Heart left ventricle (tissue), 16 donors: Measurements from ENCODE around the gene PRKCA. TPM values are rescaled to one million over a fixed set of nuclear protein-coding genes. Genes with fewer than 3 reads are reported as not detected.

Source experiments
- ATAC-seq, 4 donors: fragments of 200-7000 bp; cut with Tn5 transposase; one replicate each; pipeline ENCODE4 v1.9.1; 2020 to 2022; ENCODE audit warnings: moderate library complexity in 4 of 4, mild to moderate bottlenecking in 3 of 4, moderate number of reproducible peaks in 1 of 4
- DNase-seq, 5 donors: peaks; one replicate each; pipeline ENCODE4 v3.0.0-alpha.2; 2020
- H3K27ac ChIP-seq, 12 donors: fragments of 200-600 bp; sonication (generic) in 4 of 12; one replicate each; pipeline versions ENCODE4 v1.5.0 to v1.8.0; 2016 to 2022; ENCODE audit warnings: mild to moderate bottlenecking in 2 of 12
- H3K27me3 ChIP-seq, 9 donors: fragments of 200-600 bp; sonication (generic) in 2 of 9; one replicate each; pipeline versions ENCODE4 v1.5.1 to v1.8.0; 2016 to 2022; ENCODE audit warnings: mild to moderate bottlenecking in 3 of 9
- H3K36me3 ChIP-seq, 9 donors: fragments of 200-600 bp; sonication (generic) in 2 of 9; one replicate each; pipeline versions ENCODE4 v1.5.0 to v1.8.0; 2018 to 2022; ENCODE audit warnings: mild to moderate bottlenecking in 2 of 9
- H3K4me1 ChIP-seq, 12 donors: fragments of 200-600 bp; sonication (generic) in 4 of 12; one replicate each; pipeline versions ENCODE4 v1.5.0 to v1.8.0; 2016 to 2022; ENCODE audit warnings: mild to moderate bottlenecking in 3 of 12
- H3K4me3 ChIP-seq, 12 donors: fragments of 200-600 bp; sonication (generic) in 4 of 12; one replicate each; pipeline versions ENCODE4 v1.5.0 to v1.8.0; 2017 to 2022; ENCODE audit warnings: mild to moderate bottlenecking in 9 of 12, moderate library complexity in 4 of 12
- H3K9me3 ChIP-seq, 12 donors: fragments of 200-600 bp; sonication (generic) in 4 of 12; one replicate each; pipeline versions ENCODE4 v1.5.0 to v1.8.0; 2016 to 2022; ENCODE audit warnings: mild to moderate bottlenecking in 1 of 12
- CTCF ChIP-seq, 12 donors: fragments of 200-600 bp; sonication (generic) in 4 of 12; IDR thresholded peaks; one replicate each; pipeline versions ENCODE4 v1.5.0 to v1.8.0; 2018 to 2022; ENCODE audit warnings: antibody characterized with exemption in 12 of 12, mild to moderate bottlenecking in 5 of 12
- POLR2A ChIP-seq, 2 donors: fragments of 450-650 bp; IDR thresholded peaks; one replicate each; pipeline ENCODE4 v1.6.1; 2017; ENCODE audit warnings: antibody characterized with exemption in 2 of 2, mild to moderate bottlenecking in 2 of 2, moderate library complexity in 2 of 2
- WGBS, 4 donors: extraction: QIAGEN DNeasy Blood & Tissue Kit in 2 of 4; methylation state at CpG; one replicate each; pipeline versions ENCODE4 v1.1.5 to v1.1.7; 2013 to 2018; 5-methylcytosine and 5-hydroxymethylcytosine counted together
- intact Hi-C, 10 donors: fragments of 100-400 bp; cut with DNase I; formaldehyde crosslinking; loops; one replicate each; pipeline versions ENCODE4 v1.11.1 to v1.14.2; 2022
- polyA plus RNA-seq, 2 donors: library from polyadenylated mRNA; stranded (reverse); fragments of 200-250 nt; gene quantifications; one replicate each; pipeline ENCODE4 v1.2.3, GENCODE V29; 2013
- total RNA-seq, 9 donors: library from RNA; depleted of rRNA in 2 of 9; stranded (reverse); fragments of >200 nt in 2 of 9; fragmentation: NEBNext Ultra II Directional in 3 of 9; extraction: Animal tissue kit (Norgen Biotek cat#: 25700) in 3 of 9; gene quantifications; one replicate each; pipeline versions ENCODE4 v1.1.0 to v1.2.4, GENCODE V29; 2016 to 2023
- donor health status: ischemic (EF 13 %, LVEDD 7.1; RV severe dilation, severe dysfunction).
- donor health status: healthy with polysubstance abuse.
- donor health status: DM: no; HTN: yes; CAD: no.
- donor health status: DM: no; HTN: no; CAD: no.
- donor health status: ischemic (EF 25% LVEDD 6.9; RV normal size, moderate dysfunction).
- donor health status: ischemic (EF 25% LVEDD 5.7; RV mildly dilated, moderate dysfunction).
- donor health status: healthy.
- donor health status: DM: yes; HTN: yes; CAD: no.
- donor health status: ischemic (EF 35%, LVEDD 5.7; RV mildly dilated, moderate dysfunction).
- donor health status: nonischemic (EF 11% LVEDD 7.7; RV severe dilation, severe dysfunction).
- donor health status: DM: yes; HTN: yes; CAD: no.
- donor health status: PGD.
- donor health status: ischemic (EF 29% LVEDD 5.4; RV normal size, mild dysfunction).
- donor health status: nonischemic (EF 23%, LVEDD 6.1; RV moderate dilation, normal function).

The PRKCA gene
- total and polyA plus RNA-seq, 11 donors: 3.4 to 26.8 (median 11.4) TPM

GRCh38 chr17:66403846-66404556, 101.6 kb downstream of the PRKCA start:
- no peak overlapping the region for H3K27ac ChIP-seq
- H3K9me3 ChIP-seq: no peaks in the 10 kb centered on the region
- H3K36me3 ChIP-seq: no peaks in the 10 kb centered on the region
- no peak overlapping the region for H3K4me3 ChIP-seq
- intact Hi-C loops: loop anchor here in 1 of 10 donors (10.0 kb wide), 1 partner anchor 49 kb away; no protein-coding TSS in a partner anchor
- ATAC-seq: no peak
- TF ChIP-seq POLR2A (IDR thresholded peaks at IDR 0.05) (no peak), CTCF (IDR thresholded peaks at IDR 0.05) (no peak)
- peaks cover 0 to 35% (median 7%) of the 10 kb centered on the region in 12 donors for H3K4me1 ChIP-seq
- no peak for DNase-seq
- no peaks in the 10 kb centered on the region for H3K27me3 ChIP-seq
- 40 to 53% (median 47%) methylated on average over 8 of the region's 8 CpGs for WGBS, 4 donors

- 54 to 69% (median 67%) methylated on average over 6 of the region's 6 CpGs for WGBS, 4 donors
- no peak overlapping the region for H3K27ac ChIP-seq
- no peaks in the 10 kb centered on the region for H3K9me3 ChIP-seq
- no peak for TF ChIP-seq POLR2A (IDR thresholded peaks at IDR 0.05)
- TF ChIP-seq CTCF (IDR thresholded peaks at IDR 0.05): no peak
- peak in 1 of 4 donors; percentile 9 for ATAC-seq
- no peaks in the 10 kb centered on the region for H3K36me3 ChIP-seq
- intact Hi-C loops: loop anchor here in 1 of 10 donors (10.0 kb wide), 1 partner anchor 51 kb away; no protein-coding TSS in a partner anchor
- H3K4me3 ChIP-seq: no peak overlapping the region
- DNase-seq: no peak
- no peaks in the 10 kb centered on the region for H3K27me3 ChIP-seq
- H3K4me1 ChIP-seq: peaks cover 0 to 35% (median 7%) of the 10 kb centered on the region in 12 donors
These were observed 103.6 kb downstream of the PRKCA start for GRCh38 chr17:66405836-66406677.

- 80 to 82% (median 80%) methylated on average over 12 of the region's 12 CpGs for WGBS, 4 donors
- no peaks in the 10 kb centered on the region for H3K9me3 ChIP-seq
- no peak overlapping the region for H3K4me3 ChIP-seq
- no peaks in the 10 kb centered on the region for H3K27me3 ChIP-seq
- DNase-seq (no peak), ATAC-seq (no peak)
- no peak overlapping the region for H3K27ac ChIP-seq
- no peaks in the 10 kb centered on the region for H3K36me3 ChIP-seq
- intact Hi-C loops: loop anchor here in 1 of 10 donors (10.0 kb wide), 1 partner anchor 52 kb away; no protein-coding TSS in a partner anchor
- TF ChIP-seq CTCF (IDR thresholded peaks at IDR 0.05): no peak
- TF ChIP-seq POLR2A (IDR thresholded peaks at IDR 0.05): no peak
- H3K4me1 ChIP-seq: peaks cover 0 to 35% (median 7%) of the 10 kb centered on the region in 12 donors
These were observed 104.6 kb downstream of the PRKCA start for GRCh38 chr17:66406701-66407644.
